Measurements from ENCODE around the gene DNAH2. TPM values are rescaled to one million over a fixed set of nuclear protein-coding genes. Genes with fewer than 3 reads are reported as not detected.

DNAH2 gene
- total RNA-seq, 1 experiment from 2014 or later, result 0.15 TPM

- Histone ChIP-seq H4K20me1 (ENCODE audit: control insufficient read depth, insufficient read depth, insufficient read length) (no peaks in the 10 kb centered on the region), H2BK20ac (ENCODE audit: low read depth, low read length, poor library complexity, severe bottlenecking) (no peak overlapping the region), H3K14ac (ENCODE audit: insufficient read depth, low read length) (peak overlapping the region; percentile 17; the same call in 1 of the 2 replicates), H2AK5ac (ENCODE audit: insufficient read length, low read length) (no peak overlapping the region), H2BK12ac (ENCODE audit: insufficient read length, low read depth, low read length) (no peak overlapping the region), H3K9ac (ENCODE audit: extremely low read depth, insufficient read length, low read length) (no peak overlapping the region), H3K4me2 (ENCODE audit: insufficient read depth, insufficient read length, low read length) (peak overlapping the region; percentile 83), H2BK5ac (ENCODE audit: insufficient read length, low read length) (no peak overlapping the region), H3K23ac (ENCODE audit: insufficient read length, low read depth, low read length) (no peak overlapping the region), H4K5ac (ENCODE audit: insufficient read length, low read depth, low read length) (no peak overlapping the region), H3K4me1 (ENCODE audit: insufficient read depth, low read length) (no peaks in the 10 kb centered on the region; the same call in 1 of the 2 replicates), H3K79me1 (ENCODE audit: insufficient read depth, low read depth, low read length, poor library complexity, severe bottlenecking) (no peaks in the 10 kb centered on the region), H3K27me3 (ENCODE audit: insufficient read depth, low read length) (no peaks in the 10 kb centered on the region; the same call in 1 of the 2 replicates), H3K4ac (ENCODE audit: low read depth, low read length) (no peak overlapping the region), H3K79me2 (ENCODE audit: insufficient read depth, low read length) (no peaks in the 10 kb centered on the region), H2BK15ac (ENCODE audit: low read depth, low read length) (no peak overlapping the region), H3K18ac (ENCODE audit: insufficient read length, low read depth, low read length) (no peak overlapping the region), H4K91ac (ENCODE audit: insufficient read length, low read depth, low read length) (no peak overlapping the region), H3K56ac (ENCODE audit: insufficient read length, low read depth, low read length) (no peak overlapping the region), H3K27ac (ENCODE audit: insufficient read length, low read depth, low read length) (no peak overlapping the region), H2AFZ (ENCODE audit: low read length) (no peak overlapping the region), H2BK120ac (ENCODE audit: low read depth, low read length, poor library complexity, severe bottlenecking) (no peak overlapping the region), H3K9me3 (ENCODE audit: control insufficient read depth, low read depth, low read length) (no peaks in the 10 kb centered on the region), H3K23me2 (ENCODE audit: insufficient read length, low read depth, low read length, poor library complexity, severe bottlenecking) (peaks cover 8% of the 10 kb centered on the region), H3T11ph (ENCODE audit: low read length) (no peak overlapping the region), H4K8ac (replicated peaks; ENCODE audit: insufficient read length, low read depth, low read length) (no peak overlapping the region)
- Mint-ChIP-seq H3K4me3 (peak overlapping the region; percentile 78 to 87), H3K27ac (peak overlapping the region in 2 of 3 experiments; percentile 52 to 82; a peak in 4 of 7 replicates), H3K27me3 (ENCODE audit: low read depth) (peaks cover 68% of the 10 kb centered on the region), H3K36me3 (ENCODE audit: insufficient read depth in 1 of 3, low read depth in 3 of 3) (peaks cover 0 to 2% (median 0%) of the 10 kb centered on the region in 3 experiments; a peak in 2 of 7 replicates), H3K4me1 (peaks cover 41 to 60% of the 10 kb centered on the region in 2 experiments), H3K9me3 (no peaks in the 10 kb centered on the region)
- no CpG with 5 or more reads among the region's 20 CpGs for WGBS (ENCODE audit: extremely low coverage, insufficient read length, low lambda C conversion rate)
- no peak for TF ChIP-seq CTCF (conservative IDR thresholded peaks at IDR 0.05)
- DNase-seq, result peak; percentile 35
These were observed 1.3 kb upstream of the DNAH2 start for GRCh38 chr17:7715936-7716886.
